ENCODE results near the gene FOXO1.

DNA sequence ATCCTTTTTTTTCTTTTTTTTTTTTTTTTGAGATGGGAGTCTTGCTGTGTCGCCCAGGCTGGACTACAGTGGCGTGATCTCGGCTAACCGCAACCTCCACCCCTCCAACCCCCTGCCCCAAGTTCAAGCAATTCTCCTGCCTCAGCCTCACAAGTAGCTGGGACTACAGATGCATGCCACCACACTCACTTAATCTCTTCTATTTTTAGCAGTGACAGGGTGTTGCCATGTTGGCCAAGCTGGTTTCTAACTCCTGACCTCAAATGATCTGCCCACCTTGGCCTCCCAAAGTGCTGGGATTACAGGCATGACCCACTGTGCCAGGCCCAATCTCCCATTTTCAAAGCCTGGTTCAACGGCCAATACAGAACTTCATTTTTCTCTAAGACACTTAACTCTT lies 9.1 kb downstream of the FOXO1 start:
- TF ChIP-seq ZNF274 (IDR thresholded peaks at IDR 0.05; ENCODE audit: low read depth, low read length), result no peak
- TF ChIP-seq YY1 (IDR thresholded peaks at IDR 0.05; ENCODE audit: insufficient read depth, insufficient read length), result no peak
- TF ChIP-seq SUZ12 (IDR thresholded peaks at IDR 0.05; ENCODE audit: extremely low read depth, insufficient read depth, insufficient read length), result no peak
